Activated CD8-positive, alpha-beta memory T cell treated with anti-CD3 and anti-CD28 coated beads, Interleukin-2, amount 50 U/mL, for 24 hours (primary cell): ENCODE results near the gene GOLGA8M.
"Not testable (repeated sequence)": the region's sequence is repeated elsewhere in the genome, so short reads cannot be mapped to it uniquely, and the experiment has no call there.

Source experiments
- DNase-seq: peaks from one replicate; pipeline ENCODE4 v3.0.0-alpha.2; 2020; ENCODE audit errors: extremely low read depth

The GOLGA8M gene

DNA sequence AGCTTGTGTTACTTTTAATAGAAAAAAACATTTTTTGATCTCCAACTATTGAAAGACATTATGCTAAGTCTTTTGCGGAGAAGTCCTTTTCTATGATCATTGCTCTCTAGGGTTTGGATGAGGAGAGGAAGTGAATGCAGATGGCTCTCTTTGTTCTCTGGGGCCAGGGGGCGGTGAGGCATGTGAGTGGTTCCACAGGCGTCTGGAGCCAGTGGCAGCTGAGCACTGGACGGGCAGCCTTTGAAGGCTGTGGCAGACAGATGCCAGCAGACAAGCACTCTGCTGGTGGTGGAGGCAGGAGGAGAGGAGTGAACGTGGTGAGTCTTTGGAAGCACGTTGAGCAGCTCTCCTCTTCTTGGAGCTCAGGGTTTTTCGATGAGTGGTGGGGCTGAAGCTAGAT, 51.5 kb downstream of the GOLGA8M start:
- not testable (repeated sequence) for DNase-seq

DNA sequence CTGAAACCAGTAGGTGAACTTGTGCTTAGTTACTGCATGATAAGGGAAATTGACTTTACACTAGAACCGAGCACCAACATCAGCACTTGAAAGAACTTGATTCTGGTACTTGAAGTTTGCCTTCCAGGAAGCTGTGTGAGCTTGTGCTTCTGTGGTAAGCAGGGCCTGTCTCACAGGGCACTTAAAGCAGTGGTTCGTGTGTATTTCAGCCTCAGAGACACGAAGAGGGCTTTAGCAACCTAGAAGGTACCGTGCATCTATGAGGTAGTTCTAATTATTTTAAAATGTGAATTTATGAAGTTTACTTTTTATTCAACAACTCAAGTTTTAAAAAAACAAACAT, 56.2 kb downstream of the GOLGA8M start:
- DNase-seq = not testable (repeated sequence)

DNA sequence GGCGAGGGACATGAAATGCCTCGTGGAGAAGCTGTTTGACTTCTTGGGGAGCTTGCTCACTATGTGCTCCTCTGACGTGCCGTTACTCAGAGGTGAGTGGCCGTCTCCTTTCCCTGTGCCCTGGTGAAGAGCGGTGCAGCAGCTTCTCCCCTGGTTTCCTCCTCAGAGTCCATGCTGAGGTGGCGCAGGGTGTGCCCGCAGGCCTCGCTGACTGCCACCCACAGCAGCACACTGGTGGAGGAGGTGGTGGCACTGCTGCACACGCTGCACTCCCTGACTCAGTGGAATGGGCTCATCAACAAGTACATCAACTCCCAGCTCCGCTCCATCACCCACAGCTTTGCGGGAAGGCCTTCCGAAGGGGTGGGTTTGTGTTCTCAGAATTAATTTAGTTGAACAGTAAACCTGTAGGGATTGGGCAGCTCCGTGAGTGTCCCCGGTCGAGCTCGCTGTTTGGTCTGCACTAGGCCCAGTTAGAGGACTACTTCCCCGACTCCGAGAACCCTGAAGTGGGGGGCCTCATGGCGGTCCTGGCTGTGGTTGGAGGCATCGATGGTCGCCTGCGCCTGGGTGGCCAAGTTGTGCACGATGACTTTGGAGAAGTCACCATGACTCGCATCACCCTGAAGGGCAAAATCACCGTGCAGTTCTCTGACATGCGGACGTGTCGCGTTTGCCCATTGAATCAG, 56.7 kb downstream of the GOLGA8M start:
- not testable (repeated sequence) for DNase-seq

DNA sequence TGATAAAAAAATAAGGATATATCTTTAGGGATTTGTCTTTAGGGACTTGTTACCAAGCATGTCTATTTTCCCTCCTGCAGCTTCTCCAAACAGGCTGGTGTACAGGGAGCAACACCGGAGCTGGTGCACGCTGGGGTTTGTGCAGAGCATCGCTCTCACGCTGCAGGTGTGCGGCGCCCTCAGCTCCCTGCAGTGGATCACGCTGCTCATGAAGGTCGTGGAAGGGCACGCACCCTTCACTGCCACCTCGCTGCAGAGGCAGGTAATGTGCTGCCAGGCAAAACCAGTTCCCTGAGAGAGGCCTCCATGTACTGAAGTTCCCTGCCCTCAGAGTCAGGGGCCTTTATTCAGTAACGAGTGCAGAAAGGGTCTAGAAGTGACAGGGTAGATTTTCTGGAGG, 58.0 kb downstream of the GOLGA8M start:
- not testable (repeated sequence) for DNase-seq

DNA sequence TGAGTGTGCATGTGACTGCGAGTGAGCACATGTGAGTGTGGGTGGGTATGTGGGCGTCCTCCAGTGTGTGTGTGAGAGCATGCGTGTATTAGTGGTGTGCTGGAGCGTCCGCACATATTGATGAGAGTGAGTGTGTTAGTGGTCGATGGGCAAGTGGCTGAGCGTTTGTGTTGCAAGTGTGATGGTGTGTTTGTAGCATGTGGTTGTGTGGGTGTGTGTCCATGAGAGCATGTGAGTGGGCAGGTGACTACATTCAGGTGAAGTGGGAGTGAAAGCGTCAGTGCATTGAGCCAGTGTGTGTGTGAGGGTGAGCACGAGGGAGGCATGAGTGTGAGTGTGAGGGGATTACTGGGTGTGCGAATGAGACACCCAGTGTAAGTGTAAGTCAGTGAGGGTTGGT, 59.7 kb downstream of the GOLGA8M start:
- DNase-seq = not testable (repeated sequence)
